Measurements from ENCODE around the gene ASCL3.
A peak's percentile ranks its signal among the peaks of the same experiment; 100 is the strongest.

The ASCL3 gene

GRCh38 chr11:8959546-8960166 lies 16.8 kb upstream of the ASCL3 start:
- TF ChIP-seq CTCF (IDR thresholded peaks at IDR 0.05; ENCODE audit: low read depth, low read length): peak; percentile 55
- no peaks in the 10 kb centered on the region for H3K4me1 ChIP-seq
- DNase-seq: peak; percentile 9
- H3K36me3 ChIP-seq: no peaks in the 10 kb centered on the region
- H3K4me3 ChIP-seq (ENCODE audit: low read depth, low read length): no peak overlapping the region
- H3K27me3 ChIP-seq: no peaks in the 10 kb centered on the region
- H3K9me3 ChIP-seq: no peaks in the 10 kb centered on the region

GRCh38 chr11:8956860-8957259 lies 14.0 kb upstream of the ASCL3 start:
- no peak for DNase-seq
- no peak overlapping the region for H3K4me3 ChIP-seq (ENCODE audit: low read depth, low read length)
- no peaks in the 10 kb centered on the region for H3K27me3 ChIP-seq
- H3K36me3 ChIP-seq: no peaks in the 10 kb centered on the region
- no peaks in the 10 kb centered on the region for H3K4me1 ChIP-seq
- no peak for TF ChIP-seq CTCF (IDR thresholded peaks at IDR 0.05; ENCODE audit: low read depth, low read length)
- H3K9me3 ChIP-seq: no peaks in the 10 kb centered on the region

GRCh38 chr11:8948886-8949285 lies 6.1 kb upstream of the ASCL3 start:
- Histone ChIP-seq H3K4me1 (no peaks in the 10 kb centered on the region), H3K27me3 (no peaks in the 10 kb centered on the region), H3K9me3 (no peaks in the 10 kb centered on the region), H3K4me3 (ENCODE audit: low read depth, low read length) (no peak overlapping the region), H3K36me3 (no peaks in the 10 kb centered on the region)
- TF ChIP-seq CTCF (IDR thresholded peaks at IDR 0.05; ENCODE audit: low read depth, low read length): no peak
- no peak for DNase-seq

GRCh38 chr11:8947230-8947943 lies 4.6 kb upstream of the ASCL3 start:
- no peak for TF ChIP-seq CTCF (IDR thresholded peaks at IDR 0.05; ENCODE audit: low read depth, low read length)
- no peak for DNase-seq
- H3K27me3 ChIP-seq: no peaks in the 10 kb centered on the region
- no peak overlapping the region for H3K4me3 ChIP-seq (ENCODE audit: low read depth, low read length)
- no peaks in the 10 kb centered on the region for H3K9me3 ChIP-seq
- no peaks in the 10 kb centered on the region for H3K4me1 ChIP-seq
- no peaks in the 10 kb centered on the region for H3K36me3 ChIP-seq

GRCh38 chr11:8941341-8942103 lies 1.3 kb downstream of the ASCL3 start:
- DNase-seq: no peak
- H3K36me3 ChIP-seq: no peaks in the 10 kb centered on the region
- no peaks in the 10 kb centered on the region for H3K9me3 ChIP-seq
- H3K4me3 ChIP-seq (ENCODE audit: low read depth, low read length): no peak overlapping the region
- H3K4me1 ChIP-seq: no peaks in the 10 kb centered on the region
- TF ChIP-seq CTCF (IDR thresholded peaks at IDR 0.05; ENCODE audit: low read depth, low read length): no peak
- no peaks in the 10 kb centered on the region for H3K27me3 ChIP-seq

- no peak for DNase-seq
- Histone ChIP-seq H3K9me3 (no peaks in the 10 kb centered on the region), H3K36me3 (no peaks in the 10 kb centered on the region), H3K4me1 (no peaks in the 10 kb centered on the region), H3K4me3 (ENCODE audit: low read depth, low read length) (no peak overlapping the region), H3K27me3 (no peaks in the 10 kb centered on the region)
- TF ChIP-seq CTCF (IDR thresholded peaks at IDR 0.05; ENCODE audit: low read depth, low read length): no peak
Observed at GRCh38 chr11:8937659-8938058, 5.2 kb downstream of the ASCL3 start.
